ENCODE measurements around the gene IFT88.

The IFT88 gene

GRCh38 chr13:20583803-20584293, 16.9 kb downstream of the IFT88 start:
- Histone ChIP-seq H3K9me2 (replicated peaks; ENCODE audit: insufficient read depth, low read length) (no peaks in the 10 kb centered on the region), H3K79me2 (ENCODE audit: low read length) (no peaks in the 10 kb centered on the region), H3F3A (ENCODE audit: insufficient read depth, low read length) (no peaks in the 10 kb centered on the region), H3K9me3 (replicated peaks; ENCODE audit: insufficient read depth, low read length) (no peaks in the 10 kb centered on the region), H4K20me1 (ENCODE audit: insufficient read depth, low read length) (no peaks in the 10 kb centered on the region), H3K27me3 (replicated peaks; ENCODE audit: insufficient read depth, low read length) (no peaks in the 10 kb centered on the region), H2AFZ (ENCODE audit: low read length) (no peak overlapping the region), H3K27ac (ENCODE audit: low read length) (no peak overlapping the region), H3K36me3 (replicated peaks; ENCODE audit: insufficient read depth, low read length) (no peaks in the 10 kb centered on the region), H3K9ac (ENCODE audit: low read length) (no peak overlapping the region), H3K4me2 (ENCODE audit: low read depth, low read length) (no peak overlapping the region), H3K4me1 (ENCODE audit: low read length) (no peaks in the 10 kb centered on the region), H3K4me3 (ENCODE audit: low read length) (no peak overlapping the region)
- TF ChIP-seq EZH2 (optimal IDR thresholded peaks at IDR 0.05; ENCODE audit: low read depth, low read length), result no peak
- no peak for TF ChIP-seq CTCF (IDR thresholded peaks at IDR 0.05; ENCODE audit: low read length)
- no peak for TF ChIP-seq EZH2phosphoT487 (IDR thresholded peaks at IDR 0.05; ENCODE audit: low read length)
- no peak for DNase-seq

GRCh38 chr13:20585371-20585770, 18.4 kb downstream of the IFT88 start:
- Histone ChIP-seq H3K4me1 (ENCODE audit: low read length) (no peaks in the 10 kb centered on the region), H3K27me3 (replicated peaks; ENCODE audit: insufficient read depth, low read length) (no peaks in the 10 kb centered on the region), H3K9ac (ENCODE audit: low read length) (no peak overlapping the region), H3K9me3 (replicated peaks; ENCODE audit: insufficient read depth, low read length) (no peaks in the 10 kb centered on the region), H3K4me2 (ENCODE audit: low read depth, low read length) (no peak overlapping the region), H4K20me1 (ENCODE audit: insufficient read depth, low read length) (no peaks in the 10 kb centered on the region), H3K4me3 (ENCODE audit: low read length) (no peak overlapping the region), H3K9me2 (replicated peaks; ENCODE audit: insufficient read depth, low read length) (no peaks in the 10 kb centered on the region), H3K79me2 (ENCODE audit: low read length) (no peaks in the 10 kb centered on the region), H3K36me3 (replicated peaks; ENCODE audit: insufficient read depth, low read length) (no peaks in the 10 kb centered on the region), H3K27ac (ENCODE audit: low read length) (no peak overlapping the region), H2AFZ (ENCODE audit: low read length) (no peak overlapping the region), H3F3A (ENCODE audit: insufficient read depth, low read length) (no peaks in the 10 kb centered on the region)
- no peak for DNase-seq
- TF ChIP-seq EZH2phosphoT487 (IDR thresholded peaks at IDR 0.05; ENCODE audit: low read length) (no peak), EZH2 (optimal IDR thresholded peaks at IDR 0.05; ENCODE audit: low read depth, low read length) (no peak), CTCF (IDR thresholded peaks at IDR 0.05; ENCODE audit: low read length) (no peak)

- Histone ChIP-seq H3K27ac (ENCODE audit: low read length) (no peak overlapping the region), H3K36me3 (replicated peaks; ENCODE audit: insufficient read depth, low read length) (no peaks in the 10 kb centered on the region), H3K9me2 (replicated peaks; ENCODE audit: insufficient read depth, low read length) (no peaks in the 10 kb centered on the region), H3K4me2 (ENCODE audit: low read depth, low read length) (no peak overlapping the region), H3F3A (ENCODE audit: insufficient read depth, low read length) (no peaks in the 10 kb centered on the region), H4K20me1 (ENCODE audit: insufficient read depth, low read length) (no peaks in the 10 kb centered on the region), H3K9ac (ENCODE audit: low read length) (no peak overlapping the region), H3K4me1 (ENCODE audit: low read length) (no peaks in the 10 kb centered on the region), H3K4me3 (ENCODE audit: low read length) (no peak overlapping the region), H3K9me3 (replicated peaks; ENCODE audit: insufficient read depth, low read length) (no peaks in the 10 kb centered on the region), H3K79me2 (ENCODE audit: low read length) (no peaks in the 10 kb centered on the region), H2AFZ (ENCODE audit: low read length) (no peak overlapping the region), H3K27me3 (replicated peaks; ENCODE audit: insufficient read depth, low read length) (no peaks in the 10 kb centered on the region)
- no peak for DNase-seq
- no peak for TF ChIP-seq CTCF (IDR thresholded peaks at IDR 0.05; ENCODE audit: low read length)
- no peak for TF ChIP-seq EZH2phosphoT487 (IDR thresholded peaks at IDR 0.05; ENCODE audit: low read length)
- no peak for TF ChIP-seq EZH2 (optimal IDR thresholded peaks at IDR 0.05; ENCODE audit: low read depth, low read length)
Observed at GRCh38 chr13:20588529-20589110, 21.7 kb downstream of the IFT88 start.

All from MM.1S (cell line).